ENCODE results near the gene MAD1L1. TPM values are rescaled to one million over a fixed set of nuclear protein-coding genes. Genes with fewer than 3 reads are reported as not detected.

MAD1L1 gene
- total and polyA plus RNA-seq, 4 donors, result 12.8 to 20.7 (median 16.5) TPM

DNA sequence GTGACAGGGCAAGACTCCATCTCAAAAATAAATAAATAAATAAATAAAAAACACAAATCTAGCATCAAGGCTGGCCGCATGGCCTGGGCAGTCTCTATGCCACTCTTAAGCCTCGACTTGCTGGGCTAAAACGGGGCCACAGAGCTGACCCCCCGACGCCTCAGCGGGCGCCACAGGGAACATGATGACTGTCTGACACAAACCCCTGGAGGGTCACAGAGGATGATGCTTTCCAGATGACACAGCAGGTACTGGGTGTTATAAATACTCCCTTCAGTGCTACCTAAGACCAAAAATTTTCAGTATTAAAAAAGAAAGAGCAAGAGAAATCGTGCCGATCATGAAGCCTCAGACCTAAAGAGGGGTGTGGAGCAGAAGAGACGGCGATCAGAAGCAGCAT lies 176.8 kb downstream of the MAD1L1 start:
- DNase-seq (ENCODE audit: low spot score), result no peak
- H3K9me3 ChIP-seq (ENCODE audit: control insufficient read depth in 4 of 4, low read length in 3 of 4), result peaks cover 0 to 5% (median 1%) of the 10 kb centered on the region in 4 donors
- no peaks in the 10 kb centered on the region for H3K27me3 ChIP-seq (ENCODE audit: control insufficient read depth in 4 of 4, insufficient read depth in 4 of 4, low read length in 3 of 4)
- H3K36me3 ChIP-seq (ENCODE audit: control insufficient read depth in 4 of 4, insufficient read depth in 3 of 4, low read depth in 1 of 4, low read length in 3 of 4), result no peaks in the 10 kb centered on the region
- WGBS, result 96% methylated on average over 11 of the region's 11 CpGs
- H3K27ac ChIP-seq (ENCODE audit: low read depth in 1 of 2, low read length in 2 of 2), result no peak overlapping the region
- no peak overlapping the region for H3K4me3 ChIP-seq (ENCODE audit: low read depth in 1 of 3, low read length in 3 of 3)
- TF ChIP-seq, protein P1, sequence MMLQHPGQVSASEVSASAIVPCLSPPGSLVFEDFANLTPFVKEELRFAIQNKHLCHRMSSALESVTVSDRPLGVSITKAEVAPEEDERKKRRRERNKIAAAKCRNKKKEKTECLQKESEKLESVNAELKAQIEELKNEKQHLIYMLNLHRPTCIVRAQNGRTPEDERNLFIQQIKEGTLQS (IDR thresholded peaks at IDR 0.05), result no peak
- TF ChIP-seq RAD21 (IDR thresholded peaks at IDR 0.05), result no peak
- TF ChIP-seq, protein P2, sequence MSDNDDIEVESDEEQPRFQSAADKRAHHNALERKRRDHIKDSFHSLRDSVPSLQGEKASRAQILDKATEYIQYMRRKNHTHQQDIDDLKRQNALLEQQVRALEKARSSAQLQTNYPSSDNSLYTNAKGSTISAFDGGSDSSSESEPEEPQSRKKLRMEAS (IDR thresholded peaks at IDR 0.05), result no peak
- H3K4me1 ChIP-seq (ENCODE audit: control insufficient read depth in 4 of 4, insufficient read depth in 4 of 4, low read length in 3 of 4), result no peaks in the 10 kb centered on the region
- H3K9ac ChIP-seq (ENCODE audit: low read depth in 1 of 2, low read length in 2 of 2), result no peak overlapping the region

DNA sequence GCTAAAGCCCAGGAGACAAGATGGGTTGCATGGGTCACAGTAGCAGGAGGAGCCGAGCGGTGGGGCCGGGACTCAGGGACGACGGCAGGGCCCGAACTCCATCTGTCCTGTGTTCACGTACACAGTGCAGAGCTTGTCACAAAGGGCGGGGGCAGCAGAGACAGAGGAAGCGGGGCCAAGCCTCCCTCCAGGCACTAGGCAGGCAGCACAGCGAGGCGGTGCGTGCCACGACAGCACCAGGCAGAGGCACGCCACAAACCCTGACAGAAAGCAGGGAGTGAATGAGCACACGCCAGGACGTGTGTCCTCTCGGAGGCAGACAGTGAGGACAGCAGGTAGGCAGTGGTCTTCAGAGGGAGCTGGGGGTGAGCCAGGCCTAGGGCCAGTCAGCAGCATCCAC lies 177.8 kb downstream of the MAD1L1 start:
- H3K9ac ChIP-seq (ENCODE audit: low read depth in 1 of 2, low read length in 2 of 2), result no peak overlapping the region
- H3K27me3 ChIP-seq (ENCODE audit: control insufficient read depth in 4 of 4, insufficient read depth in 4 of 4, low read length in 3 of 4), result no peaks in the 10 kb centered on the region
- H3K4me1 ChIP-seq (ENCODE audit: control insufficient read depth in 4 of 4, insufficient read depth in 4 of 4, low read length in 3 of 4), result no peaks in the 10 kb centered on the region
- no peak overlapping the region for H3K27ac ChIP-seq (ENCODE audit: low read depth in 1 of 2, low read length in 2 of 2)
- no peak overlapping the region for H3K4me3 ChIP-seq (ENCODE audit: low read depth in 1 of 3, low read length in 3 of 3)
- 97% methylated on average over 17 of the region's 17 CpGs for WGBS
- peaks cover 0 to under 1% (median 0%) of the 10 kb centered on the region in 4 donors for H3K9me3 ChIP-seq (ENCODE audit: control insufficient read depth in 4 of 4, low read length in 3 of 4)
- no peak for DNase-seq (ENCODE audit: low spot score)
- no peaks in the 10 kb centered on the region for H3K36me3 ChIP-seq (ENCODE audit: control insufficient read depth in 4 of 4, insufficient read depth in 3 of 4, low read depth in 1 of 4, low read length in 3 of 4)
- TF ChIP-seq, protein P3, sequence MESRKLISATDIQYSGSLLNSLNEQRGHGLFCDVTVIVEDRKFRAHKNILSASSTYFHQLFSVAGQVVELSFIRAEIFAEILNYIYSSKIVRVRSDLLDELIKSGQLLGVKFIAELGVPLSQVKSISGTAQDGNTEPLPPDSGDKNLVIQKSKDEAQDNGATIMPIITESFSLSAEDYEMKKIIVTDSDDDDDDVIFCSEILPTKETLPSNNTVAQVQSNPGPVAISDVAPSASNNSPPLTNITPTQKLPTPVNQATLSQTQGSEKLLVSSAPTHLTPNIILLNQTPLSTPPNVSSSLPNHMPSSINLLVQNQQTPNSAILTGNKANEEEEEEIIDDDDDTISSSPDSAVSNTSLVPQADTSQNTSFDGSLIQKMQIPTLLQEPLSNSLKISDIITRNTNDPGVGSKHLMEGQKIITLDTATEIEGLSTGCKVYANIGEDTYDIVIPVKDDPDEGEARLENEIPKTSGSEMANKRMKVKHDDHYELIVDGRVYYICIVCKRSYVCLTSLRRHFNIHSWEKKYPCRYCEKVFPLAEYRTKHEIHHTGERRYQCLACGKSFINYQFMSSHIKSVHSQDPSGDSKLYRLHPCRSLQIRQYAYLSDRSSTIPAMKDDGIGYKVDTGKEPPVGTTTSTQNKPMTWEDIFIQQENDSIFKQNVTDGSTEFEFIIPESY (IDR thresholded peaks at IDR 0.05), result no peak
- no peak for TF ChIP-seq YY1 (IDR thresholded peaks at IDR 0.05)
- no peak for TF ChIP-seq EGR1 (IDR thresholded peaks at IDR 0.05; ENCODE audit: low read depth in 2 of 2)
- TF ChIP-seq, protein P4, sequence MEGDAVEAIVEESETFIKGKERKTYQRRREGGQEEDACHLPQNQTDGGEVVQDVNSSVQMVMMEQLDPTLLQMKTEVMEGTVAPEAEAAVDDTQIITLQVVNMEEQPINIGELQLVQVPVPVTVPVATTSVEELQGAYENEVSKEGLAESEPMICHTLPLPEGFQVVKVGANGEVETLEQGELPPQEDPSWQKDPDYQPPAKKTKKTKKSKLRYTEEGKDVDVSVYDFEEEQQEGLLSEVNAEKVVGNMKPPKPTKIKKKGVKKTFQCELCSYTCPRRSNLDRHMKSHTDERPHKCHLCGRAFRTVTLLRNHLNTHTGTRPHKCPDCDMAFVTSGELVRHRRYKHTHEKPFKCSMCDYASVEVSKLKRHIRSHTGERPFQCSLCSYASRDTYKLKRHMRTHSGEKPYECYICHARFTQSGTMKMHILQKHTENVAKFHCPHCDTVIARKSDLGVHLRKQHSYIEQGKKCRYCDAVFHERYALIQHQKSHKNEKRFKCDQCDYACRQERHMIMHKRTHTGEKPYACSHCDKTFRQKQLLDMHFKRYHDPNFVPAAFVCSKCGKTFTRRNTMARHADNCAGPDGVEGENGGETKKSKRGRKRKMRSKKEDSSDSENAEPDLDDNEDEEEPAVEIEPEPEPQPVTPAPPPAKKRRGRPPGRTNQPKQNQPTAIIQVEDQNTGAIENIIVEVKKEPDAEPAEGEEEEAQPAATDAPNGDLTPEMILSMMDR (IDR thresholded peaks at IDR 0.05; ENCODE audit: low read depth, low read length, missing input control), result no peak
- TF ChIP-seq SP1 (IDR thresholded peaks at IDR 0.05), result no peak
- no peak for TF ChIP-seq RXRA (IDR thresholded peaks at IDR 0.05)

DNA sequence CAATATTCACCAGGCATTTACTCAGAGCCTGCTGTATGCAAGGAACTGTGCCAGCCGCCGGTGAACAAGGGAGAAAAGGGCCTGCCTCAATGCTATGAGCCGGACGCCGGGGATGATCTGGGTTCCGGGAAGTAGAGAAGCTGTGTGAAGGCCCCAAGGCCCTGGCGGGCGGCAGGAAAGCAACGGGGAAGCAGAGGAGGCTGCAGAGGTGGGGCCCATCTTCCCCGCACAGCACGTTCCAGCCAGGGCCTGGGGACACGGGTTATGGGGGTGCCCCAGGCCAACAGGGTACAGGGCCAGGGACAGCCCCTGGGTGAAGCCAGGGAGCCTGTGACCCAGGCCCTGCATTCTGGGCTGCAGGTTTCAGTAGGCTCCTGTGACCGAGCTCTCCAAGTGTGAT lies 179.3 kb downstream of the MAD1L1 start:
- no peaks in the 10 kb centered on the region for H3K9me3 ChIP-seq (ENCODE audit: control insufficient read depth in 4 of 4, low read length in 3 of 4)
- no peak overlapping the region for H3K27ac ChIP-seq (ENCODE audit: low read depth in 1 of 2, low read length in 2 of 2)
- 99% methylated on average over 13 of the region's 13 CpGs for WGBS
- DNase-seq (ENCODE audit: low spot score), result no peak
- no peak overlapping the region for H3K9ac ChIP-seq (ENCODE audit: low read depth in 1 of 2, low read length in 2 of 2)
- no peaks in the 10 kb centered on the region for H3K4me1 ChIP-seq (ENCODE audit: control insufficient read depth in 4 of 4, insufficient read depth in 4 of 4, low read length in 3 of 4)
- H3K27me3 ChIP-seq (ENCODE audit: control insufficient read depth in 4 of 4, insufficient read depth in 4 of 4, low read length in 3 of 4), result no peaks in the 10 kb centered on the region
- H3K4me3 ChIP-seq (ENCODE audit: low read depth in 1 of 3, low read length in 3 of 3), result no peak overlapping the region
- H3K36me3 ChIP-seq (ENCODE audit: control insufficient read depth in 4 of 4, insufficient read depth in 3 of 4, low read depth in 1 of 4, low read length in 3 of 4), result no peaks in the 10 kb centered on the region
- TF ChIP-seq RXRA (IDR thresholded peaks at IDR 0.05) (no peak), FOXA2 (IDR thresholded peaks at IDR 0.05) (no peak), SP1 (IDR thresholded peaks at IDR 0.05) (no peak), GABPA (IDR thresholded peaks at IDR 0.05 in 1 of 2, conservative IDR thresholded peaks at IDR 0.05 in 1 of 2) (no peak), YY1 (IDR thresholded peaks at IDR 0.05) (no peak), HNF4G (IDR thresholded peaks at IDR 0.05) (no peak), RAD21 (IDR thresholded peaks at IDR 0.05) (no peak), NR2F2 (IDR thresholded peaks at IDR 0.05) (no peak), EGR1 (IDR thresholded peaks at IDR 0.05; ENCODE audit: low read depth in 2 of 2) (no peak)
- TF ChIP-seq, protein P1 (IDR thresholded peaks at IDR 0.05), result no peak
- TF ChIP-seq, protein P4 (IDR thresholded peaks at IDR 0.05; ENCODE audit: low read depth, low read length, missing input control), result no peak
- TF ChIP-seq, protein P3 (IDR thresholded peaks at IDR 0.05), result no peak
- TF ChIP-seq, protein P2 (IDR thresholded peaks at IDR 0.05), result no peak
